Nephron (organoid): Measurements from ENCODE around the gene CSMD2.

Source experiments
- H3K27ac Mint-ChIP-seq, 3 experiments: 2 replicates each; pipeline ENCODE4 v1.8.0; 2020; ENCODE audit warnings: mixed read lengths in 3 of 3, mild to moderate bottlenecking in 2 of 3, moderate library complexity in 1 of 3
- H3K27me3 Mint-ChIP-seq: 2 replicates; pipeline ENCODE4 v1.8.0; 2021; ENCODE audit warnings: low read depth, mild to moderate bottlenecking, moderate library complexity, mixed read lengths
- H3K36me3 Mint-ChIP-seq: 2 replicates; pipeline ENCODE4 v1.8.0; 2020; ENCODE audit warnings: low read depth, mixed read lengths
- H3K4me1 Mint-ChIP-seq: 2 replicates; pipeline ENCODE4 v1.8.0; 2020; ENCODE audit warnings: mixed read lengths
- H3K4me3 Mint-ChIP-seq, 3 experiments: 2 replicates each; pipeline ENCODE4 v1.8.0; 2020; ENCODE audit warnings: mild to moderate bottlenecking in 3 of 3, mixed read lengths in 3 of 3, moderate library complexity in 2 of 3
- H3K9me3 Mint-ChIP-seq: 2 replicates; pipeline ENCODE4 v1.8.0; 2020; ENCODE audit warnings: mixed read lengths
- CTCF ChIP-seq, 3 experiments: fragments of 200-600 bp; sonication (generic); IDR thresholded peaks; one replicate each; pipeline ENCODE4 v1.5.0; 2021; ENCODE audit warnings: antibody characterized with exemption in 3 of 3; ENCODE audit not compliant: unreplicated experiment in 3 of 3

Gene CSMD2

GRCh38 chr1:33500547-33500946, 664.5 kb downstream of the CSMD2 start:
- Mint-ChIP-seq H3K27me3 (no peaks in the 10 kb centered on the region), H3K27ac (no peak overlapping the region), H3K36me3 (peaks cover 44% of the 10 kb centered on the region), H3K4me3 (no peak overlapping the region), H3K4me1 (no peaks in the 10 kb centered on the region), H3K9me3 (peaks cover 19% of the 10 kb centered on the region)
- peak in 1 of 3 experiments; percentile 12 for TF ChIP-seq CTCF (IDR thresholded peaks at IDR 0.05; ENCODE audit: unreplicated experiment in 3 of 3)

GRCh38 chr1:33497410-33497809, 667.6 kb downstream of the CSMD2 start:
- H3K27me3 Mint-ChIP-seq = no peaks in the 10 kb centered on the region
- no peak overlapping the region for H3K27ac Mint-ChIP-seq
- H3K9me3 Mint-ChIP-seq = peaks cover 42% of the 10 kb centered on the region
- TF ChIP-seq CTCF (IDR thresholded peaks at IDR 0.05; ENCODE audit: unreplicated experiment in 3 of 3) = no peak
- H3K36me3 Mint-ChIP-seq = peaks cover 74% of the 10 kb centered on the region
- no peak overlapping the region for H3K4me3 Mint-ChIP-seq
- H3K4me1 Mint-ChIP-seq = no peaks in the 10 kb centered on the region

DNA sequence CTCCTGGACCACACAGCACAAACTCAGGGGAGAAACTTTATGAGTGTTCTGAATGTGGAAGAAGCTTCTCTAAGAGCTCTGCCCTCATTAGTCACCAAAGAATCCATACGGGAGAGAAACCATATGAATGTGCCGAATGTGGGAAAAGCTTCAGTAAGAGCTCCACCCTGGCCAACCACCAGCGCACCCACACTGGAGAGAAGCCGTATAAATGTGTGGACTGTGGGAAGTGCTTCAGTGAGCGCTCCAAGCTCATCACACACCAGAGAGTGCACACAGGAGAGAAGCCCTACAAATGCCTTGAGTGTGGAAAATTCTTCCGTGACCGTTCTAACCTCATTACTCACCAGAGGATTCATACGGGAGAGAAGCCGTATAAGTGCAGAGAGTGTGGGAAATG, 670.1 kb downstream of the CSMD2 start:
- TF ChIP-seq CTCF (IDR thresholded peaks at IDR 0.05; ENCODE audit: unreplicated experiment in 3 of 3) = no peak
- peaks cover 89% of the 10 kb centered on the region for H3K36me3 Mint-ChIP-seq
- no peaks in the 10 kb centered on the region for H3K27me3 Mint-ChIP-seq
- peaks cover 55% of the 10 kb centered on the region for H3K9me3 Mint-ChIP-seq
- H3K27ac Mint-ChIP-seq = no peak overlapping the region
- H3K4me3 Mint-ChIP-seq = no peak overlapping the region
- no peaks in the 10 kb centered on the region for H3K4me1 Mint-ChIP-seq

DNA sequence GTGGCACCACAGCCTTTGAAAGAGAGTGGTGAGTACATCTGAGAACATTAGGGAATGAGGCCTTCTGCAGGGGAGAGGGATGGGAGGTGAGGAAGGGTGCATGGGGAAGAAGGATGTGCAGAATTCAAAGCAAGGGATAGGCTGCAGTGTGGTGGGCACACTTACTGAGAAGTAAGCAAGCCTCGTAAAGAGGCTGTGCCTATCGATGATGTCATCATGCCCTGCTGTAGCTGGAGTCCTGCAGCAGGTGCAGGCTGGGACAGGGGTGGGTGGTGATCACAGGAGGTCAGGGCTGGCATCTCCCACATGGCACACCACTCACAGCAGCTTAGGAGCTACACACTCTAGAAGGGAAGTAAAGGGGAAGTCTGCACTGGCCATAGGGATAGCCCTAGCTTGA, 676.4 kb downstream of the CSMD2 start:
- Mint-ChIP-seq H3K9me3 (peaks cover 41% of the 10 kb centered on the region), H3K4me1 (no peaks in the 10 kb centered on the region), H3K27ac (no peak overlapping the region), H3K4me3 (no peak overlapping the region), H3K36me3 (peaks cover 95% of the 10 kb centered on the region), H3K27me3 (no peaks in the 10 kb centered on the region)
- TF ChIP-seq CTCF (IDR thresholded peaks at IDR 0.05; ENCODE audit: unreplicated experiment in 3 of 3) = no peak

GRCh38 chr1:33482412-33482811, 682.6 kb downstream of the CSMD2 start:
- TF ChIP-seq CTCF (IDR thresholded peaks at IDR 0.05; ENCODE audit: unreplicated experiment in 3 of 3) = no peak
- Mint-ChIP-seq H3K4me1 (peaks cover 13% of the 10 kb centered on the region), H3K9me3 (peaks cover 25% of the 10 kb centered on the region), H3K4me3 (no peak overlapping the region), H3K27me3 (no peaks in the 10 kb centered on the region), H3K36me3 (peaks cover 83% of the 10 kb centered on the region), H3K27ac (no peak overlapping the region)

GRCh38 chr1:33477451-33477850, 687.6 kb downstream of the CSMD2 start:
- Mint-ChIP-seq H3K9me3 (no peaks in the 10 kb centered on the region), H3K27me3 (no peaks in the 10 kb centered on the region), H3K4me3 (no peak overlapping the region), H3K27ac (no peak overlapping the region), H3K4me1 (peaks cover 23% of the 10 kb centered on the region), H3K36me3 (peaks cover 41% of the 10 kb centered on the region)
- no peak for TF ChIP-seq CTCF (IDR thresholded peaks at IDR 0.05; ENCODE audit: unreplicated experiment in 3 of 3)
